Mesothelial cell of epicardium (in vitro differentiated cells): ENCODE results near the gene PLCL2. TPM values are rescaled to one million over a fixed set of nuclear protein-coding genes. Genes with fewer than 3 reads are reported as not detected.

ENCODE experiments used
- DNase-seq, 2 experiments: peaks; one replicate each; pipeline ENCODE4 v3.0.0; 2021; ENCODE audit warnings: low spot score in 2 of 2; ENCODE audit not compliant: unreplicated experiment in 2 of 2
- H3K27ac Mint-ChIP-seq: 2 replicates; pipeline ENCODE4 v1.8.0; 2021; ENCODE audit warnings: mixed read lengths
- H3K27me3 Mint-ChIP-seq: 2 replicates; pipeline ENCODE4 v1.8.0; 2021; ENCODE audit warnings: low read depth, mixed read lengths
- H3K36me3 Mint-ChIP-seq: 2 replicates; pipeline ENCODE4 v1.8.0; 2021; ENCODE audit warnings: mixed read lengths
- H3K4me1 Mint-ChIP-seq: 2 replicates; pipeline ENCODE4 v1.8.0; 2021; ENCODE audit warnings: mixed read lengths
- H3K4me3 Mint-ChIP-seq: 2 replicates; pipeline ENCODE4 v1.8.0; 2021; ENCODE audit warnings: mild to moderate bottlenecking, moderate library complexity, mixed read lengths
- H3K9me3 Mint-ChIP-seq: 2 replicates; pipeline ENCODE4 v1.8.0; 2021; ENCODE audit warnings: mixed read lengths
- total RNA-seq: library from RNA; stranded (reverse); gene quantifications from 3 replicates; pipeline ENCODE4 v1.2.1, GENCODE V29; 2021
- TF ChIP-seq, protein P1 (sequence below): fragments of 200-600 bp; sonication (generic); IDR thresholded peaks from one replicate; pipeline ENCODE4 v1.5.0; 2021; ENCODE audit warnings: antibody characterized with exemption; ENCODE audit not compliant: unreplicated experiment

PLCL2 gene
- total RNA-seq, 1 donor from 2014 or later = 3.6 TPM

DNA sequence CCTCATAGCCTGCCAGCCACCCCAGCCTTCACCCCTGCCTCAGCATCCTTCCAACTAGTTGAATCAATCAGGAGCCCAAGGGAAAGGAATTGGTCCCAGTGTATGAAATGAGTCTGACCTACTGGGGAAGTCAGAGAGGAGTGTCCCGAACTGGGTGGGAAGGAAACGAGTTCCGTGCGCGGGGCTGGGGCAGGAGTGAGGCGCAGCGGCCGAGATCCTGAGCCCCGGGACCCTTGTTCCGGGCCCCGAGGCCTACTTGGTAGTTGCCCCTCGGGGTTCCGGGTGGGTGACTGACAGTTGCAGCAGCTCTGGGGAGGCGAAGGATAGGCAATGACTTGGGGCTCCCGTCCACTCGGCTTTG lies 1.1 kb upstream of the PLCL2 start:
- peak overlapping the region; percentile 89 for H3K4me3 Mint-ChIP-seq
- TF ChIP-seq, protein P1, sequence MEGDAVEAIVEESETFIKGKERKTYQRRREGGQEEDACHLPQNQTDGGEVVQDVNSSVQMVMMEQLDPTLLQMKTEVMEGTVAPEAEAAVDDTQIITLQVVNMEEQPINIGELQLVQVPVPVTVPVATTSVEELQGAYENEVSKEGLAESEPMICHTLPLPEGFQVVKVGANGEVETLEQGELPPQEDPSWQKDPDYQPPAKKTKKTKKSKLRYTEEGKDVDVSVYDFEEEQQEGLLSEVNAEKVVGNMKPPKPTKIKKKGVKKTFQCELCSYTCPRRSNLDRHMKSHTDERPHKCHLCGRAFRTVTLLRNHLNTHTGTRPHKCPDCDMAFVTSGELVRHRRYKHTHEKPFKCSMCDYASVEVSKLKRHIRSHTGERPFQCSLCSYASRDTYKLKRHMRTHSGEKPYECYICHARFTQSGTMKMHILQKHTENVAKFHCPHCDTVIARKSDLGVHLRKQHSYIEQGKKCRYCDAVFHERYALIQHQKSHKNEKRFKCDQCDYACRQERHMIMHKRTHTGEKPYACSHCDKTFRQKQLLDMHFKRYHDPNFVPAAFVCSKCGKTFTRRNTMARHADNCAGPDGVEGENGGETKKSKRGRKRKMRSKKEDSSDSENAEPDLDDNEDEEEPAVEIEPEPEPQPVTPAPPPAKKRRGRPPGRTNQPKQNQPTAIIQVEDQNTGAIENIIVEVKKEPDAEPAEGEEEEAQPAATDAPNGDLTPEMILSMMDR = no peak
- peaks cover 31% of the 10 kb centered on the region for H3K4me1 Mint-ChIP-seq
- peak overlapping the region; percentile 27 for H3K27ac Mint-ChIP-seq
- no peaks in the 10 kb centered on the region for H3K9me3 Mint-ChIP-seq
- H3K27me3 Mint-ChIP-seq = peaks cover 50% of the 10 kb centered on the region
- DNase-seq = no peak
- no peaks in the 10 kb centered on the region for H3K36me3 Mint-ChIP-seq

DNA sequence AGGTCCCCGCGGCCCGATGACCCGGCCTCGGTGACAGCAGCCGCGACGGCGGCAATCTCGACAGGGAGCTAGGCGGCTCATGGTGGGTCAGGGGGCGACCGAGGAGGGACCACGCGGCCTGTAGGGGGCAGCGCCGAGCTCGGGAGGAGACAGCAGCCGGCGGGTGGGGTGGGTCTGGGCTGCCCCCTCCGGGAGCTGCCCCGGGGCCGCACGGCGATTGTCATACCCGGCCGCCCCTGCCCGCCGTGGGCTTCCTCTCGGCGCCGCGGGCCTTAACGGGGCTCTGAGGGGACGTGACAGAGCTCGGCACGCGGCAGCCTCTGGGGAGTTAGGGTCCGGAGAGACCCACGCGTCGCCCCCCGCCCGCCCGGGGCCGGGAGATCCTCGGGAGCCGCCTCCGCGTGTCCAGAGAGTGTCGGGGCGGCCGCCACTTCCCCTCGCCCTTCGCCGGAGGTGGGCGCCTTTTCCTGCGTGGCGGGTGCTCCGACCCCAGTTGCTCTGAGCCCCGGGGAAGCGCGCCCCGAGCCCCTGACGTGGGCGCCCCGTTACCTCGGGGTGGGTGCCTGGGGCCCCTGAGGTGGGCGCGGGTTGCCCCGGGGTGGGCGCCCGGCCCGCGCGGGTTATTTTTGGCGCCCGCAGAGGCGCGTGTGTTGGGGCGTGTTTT lies 539 bp upstream of the PLCL2 start:
- TF ChIP-seq, protein P1 = no peak
- DNase-seq = peak; percentile 38 to 72
- Mint-ChIP-seq H3K27ac (no peak overlapping the region), H3K36me3 (no peaks in the 10 kb centered on the region), H3K4me3 (peak overlapping the region; percentile 89), H3K27me3 (peaks cover 51% of the 10 kb centered on the region), H3K4me1 (peaks cover 31% of the 10 kb centered on the region), H3K9me3 (no peaks in the 10 kb centered on the region)

DNA sequence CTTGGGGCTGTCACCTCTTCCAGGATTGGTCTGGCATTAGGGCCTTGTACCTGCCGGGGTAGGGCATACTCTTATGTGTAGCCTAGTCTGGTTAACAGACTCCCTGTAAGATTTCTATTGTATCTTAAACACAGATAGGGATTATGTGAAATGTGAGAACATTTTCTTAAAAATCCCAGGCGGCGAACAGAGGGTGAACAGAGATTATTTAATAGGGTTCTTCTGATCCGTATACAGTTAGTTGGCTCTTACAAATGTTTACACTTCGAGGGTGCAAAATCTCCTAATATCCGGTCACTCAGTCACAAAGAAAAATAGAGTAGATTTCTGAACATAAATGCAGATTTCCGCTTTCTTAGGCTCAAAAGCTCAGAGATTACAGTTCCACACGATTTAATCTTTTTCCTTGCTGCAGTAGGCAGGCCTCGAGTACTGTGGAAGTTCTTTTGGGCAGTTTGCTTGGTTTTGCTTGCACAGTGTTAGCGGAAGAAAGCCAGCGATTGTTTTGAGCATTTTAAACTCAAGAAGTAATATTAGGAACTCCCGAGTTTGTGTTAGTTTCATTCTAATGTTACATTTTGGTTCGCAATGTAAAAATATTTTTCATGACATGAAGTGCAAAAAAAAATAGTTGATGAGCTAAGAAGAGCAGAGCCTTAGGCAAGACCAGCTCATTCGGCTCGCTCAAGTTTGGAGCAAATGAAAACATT lies 993 bp downstream of the PLCL2 start:
- no peak for DNase-seq
- Mint-ChIP-seq H3K9me3 (no peaks in the 10 kb centered on the region), H3K4me1 (peaks cover 31% of the 10 kb centered on the region), H3K27ac (no peak overlapping the region), H3K4me3 (peak overlapping the region; percentile 70), H3K27me3 (peaks cover 41% of the 10 kb centered on the region), H3K36me3 (no peaks in the 10 kb centered on the region)
- TF ChIP-seq, protein P1 = no peak

DNA sequence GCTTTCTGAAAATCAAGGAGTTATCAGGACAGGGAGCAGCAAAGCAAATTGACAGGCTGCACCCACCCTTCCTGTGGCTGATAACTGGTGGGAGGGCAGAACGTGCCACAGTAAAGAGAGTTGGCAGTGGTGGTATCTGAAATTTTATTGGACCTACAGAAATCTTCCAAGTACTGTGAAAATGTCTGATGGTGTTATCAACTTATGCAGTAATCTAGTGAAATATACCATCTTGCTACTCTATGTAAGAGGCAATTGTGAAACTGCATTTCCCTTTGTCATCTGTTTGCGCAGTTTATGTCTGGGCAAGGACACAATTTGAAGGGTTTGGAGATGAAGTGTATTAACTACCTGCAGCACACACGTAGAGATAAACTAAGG lies 1.5 kb downstream of the PLCL2 start:
- TF ChIP-seq, protein P1 = no peak
- Mint-ChIP-seq H3K4me3 (peak overlapping the region; percentile 70), H3K27me3 (peaks cover 38% of the 10 kb centered on the region), H3K4me1 (peaks cover 31% of the 10 kb centered on the region), H3K36me3 (no peaks in the 10 kb centered on the region), H3K9me3 (no peaks in the 10 kb centered on the region), H3K27ac (no peak overlapping the region)
- no peak for DNase-seq

DNA sequence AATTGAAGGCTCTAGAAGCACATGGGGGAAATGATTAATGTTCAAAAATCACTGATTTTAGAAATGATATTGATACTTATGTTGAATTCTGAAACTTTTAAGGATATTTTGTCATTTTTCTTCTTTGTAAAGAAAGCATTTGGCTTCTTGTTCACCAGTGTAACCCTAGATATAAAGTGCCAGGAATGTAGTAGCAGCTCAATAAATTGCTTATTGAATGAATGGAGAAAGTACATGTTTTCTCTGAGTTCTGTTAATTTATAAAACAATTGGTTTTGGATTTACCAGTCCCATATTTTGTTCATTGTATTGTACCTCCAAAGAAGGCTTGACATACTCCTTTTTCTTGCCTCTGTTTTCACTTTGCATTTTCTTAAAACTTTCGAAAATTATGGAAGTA lies 2.4 kb downstream of the PLCL2 start:
- Mint-ChIP-seq H3K4me3 (no peak overlapping the region), H3K27ac (no peak overlapping the region), H3K36me3 (no peaks in the 10 kb centered on the region), H3K9me3 (no peaks in the 10 kb centered on the region), H3K4me1 (peaks cover 31% of the 10 kb centered on the region), H3K27me3 (peaks cover 35% of the 10 kb centered on the region)
- no peak for DNase-seq
- TF ChIP-seq, protein P1 = no peak
